Hematopoietic multipotent progenitor cell treated with erythropoietin and hydrocortisone succinate and interleukin-3 and kit ligand, for 8 days (in vitro differentiated cells): ENCODE data around the gene CAMTA1.
"Not testable (repeated sequence)": the region's sequence is repeated elsewhere in the genome, so short reads cannot be mapped to it uniquely, and the experiment has no call there.

ENCODE experiments used
- DNase-seq: peaks from one replicate; pipeline ENCODE4 v3.0.0-alpha.2; 2015

The CAMTA1 gene

DNA sequence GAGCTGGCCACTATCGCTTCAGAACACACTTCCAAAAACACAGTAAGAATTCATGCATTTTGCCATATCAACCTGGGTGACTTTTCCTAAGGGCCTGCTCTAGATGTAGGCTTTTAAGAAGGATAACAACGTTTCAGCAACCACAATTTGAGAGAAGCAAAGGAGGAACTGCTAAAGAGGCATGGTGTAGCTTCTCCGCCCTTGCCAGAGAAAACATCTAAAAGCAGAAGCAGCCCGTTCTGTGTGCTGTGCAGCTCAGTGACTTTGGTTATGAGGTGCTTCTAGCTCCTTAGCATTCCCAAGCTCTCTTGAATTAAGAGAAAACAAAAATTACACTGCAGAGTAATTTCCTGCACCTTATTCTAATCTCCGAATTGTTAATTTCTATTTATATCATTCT lies 1001.5 kb downstream of the CAMTA1 start:
- no peak for DNase-seq

DNA sequence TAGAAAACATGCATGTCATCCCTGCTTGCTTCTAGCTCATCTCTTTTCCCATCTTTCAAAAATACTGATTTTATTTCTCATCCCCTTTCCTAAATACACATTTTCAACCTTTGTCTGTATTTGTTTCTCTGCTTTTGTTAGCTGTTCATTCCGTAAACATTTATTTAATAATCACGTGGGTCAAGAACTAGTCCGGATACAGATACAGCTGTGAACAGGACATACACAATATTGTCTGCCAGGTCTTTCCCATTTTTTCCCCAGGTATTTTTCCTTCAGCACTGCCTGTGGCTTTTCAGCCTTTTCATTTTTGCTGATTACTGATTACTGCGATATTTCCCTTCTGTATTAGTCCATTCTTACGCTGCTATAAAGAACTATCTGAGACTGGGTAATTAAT lies 1004.6 kb downstream of the CAMTA1 start:
- no peak for DNase-seq

DNA sequence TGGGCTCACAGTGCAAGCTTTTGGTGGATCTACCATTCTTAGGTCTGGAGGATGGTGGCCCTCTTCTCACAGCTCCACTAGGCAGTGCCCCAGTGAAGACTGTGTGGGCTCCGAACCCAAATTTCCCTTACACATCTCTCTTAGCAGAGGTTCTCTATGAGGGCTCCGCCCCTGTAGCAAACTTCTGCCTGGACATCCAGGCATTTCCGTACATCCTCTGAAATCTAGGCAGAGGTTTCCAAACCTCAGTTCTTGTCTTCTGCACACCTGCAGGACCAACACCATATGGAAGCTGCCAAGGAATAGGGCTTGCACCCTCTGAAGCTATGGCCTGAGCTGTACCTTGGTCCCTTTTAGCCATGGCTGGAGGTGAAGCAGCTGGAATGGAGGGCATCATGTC lies 1005.8 kb downstream of the CAMTA1 start:
- not testable (repeated sequence) for DNase-seq

- no peak for DNase-seq
These were observed 1010.2 kb downstream of the CAMTA1 start for GRCh38 chr1:7795406-7795805.

DNA sequence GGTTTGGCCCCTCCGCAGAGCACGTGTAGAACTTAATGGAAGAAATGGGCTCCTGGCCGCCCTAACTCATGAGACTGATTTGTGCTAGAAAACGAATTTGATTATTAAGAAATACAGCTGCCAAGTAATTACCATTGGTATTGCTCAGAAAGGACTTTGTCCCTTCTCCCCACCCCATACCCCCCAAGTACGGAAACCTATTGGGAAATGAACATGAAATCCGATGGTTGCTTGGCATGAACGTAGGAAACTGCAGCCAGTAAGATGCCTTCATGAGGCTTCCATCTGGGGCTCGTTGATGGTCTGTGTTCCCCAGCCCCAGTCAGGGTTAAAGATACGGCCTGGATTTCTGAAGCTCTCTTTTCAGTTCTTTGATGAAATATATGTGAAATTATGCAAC lies 1020.2 kb downstream of the CAMTA1 start:
- no peak for DNase-seq

- DNase-seq: peak; percentile 57
These were observed 1023.1 kb downstream of the CAMTA1 start for GRCh38 chr1:7808253-7808844.

DNA sequence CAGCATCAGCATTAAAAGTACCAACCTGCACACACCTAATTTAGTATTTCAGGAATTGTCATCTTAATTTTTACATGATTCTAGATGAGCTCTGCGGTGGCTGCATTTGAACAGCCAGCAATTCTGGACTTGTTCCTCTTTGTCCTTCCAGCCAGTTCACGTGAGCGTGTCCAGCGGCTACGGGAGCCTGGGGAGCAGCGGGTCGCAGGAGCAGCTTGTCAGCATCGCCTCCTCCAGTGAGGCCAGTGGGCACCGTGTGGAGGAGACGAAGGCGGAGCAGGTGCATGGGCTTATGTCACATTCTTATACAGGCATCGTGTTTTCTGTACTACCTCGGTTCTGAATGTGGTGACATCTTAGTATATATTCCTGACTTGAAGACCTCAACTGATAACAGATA lies 1024.5 kb downstream of the CAMTA1 start:
- no peak for DNase-seq

GRCh38 chr1:7810395-7810794 lies 1025.1 kb downstream of the CAMTA1 start:
- DNase-seq: peak; percentile 17

DNA sequence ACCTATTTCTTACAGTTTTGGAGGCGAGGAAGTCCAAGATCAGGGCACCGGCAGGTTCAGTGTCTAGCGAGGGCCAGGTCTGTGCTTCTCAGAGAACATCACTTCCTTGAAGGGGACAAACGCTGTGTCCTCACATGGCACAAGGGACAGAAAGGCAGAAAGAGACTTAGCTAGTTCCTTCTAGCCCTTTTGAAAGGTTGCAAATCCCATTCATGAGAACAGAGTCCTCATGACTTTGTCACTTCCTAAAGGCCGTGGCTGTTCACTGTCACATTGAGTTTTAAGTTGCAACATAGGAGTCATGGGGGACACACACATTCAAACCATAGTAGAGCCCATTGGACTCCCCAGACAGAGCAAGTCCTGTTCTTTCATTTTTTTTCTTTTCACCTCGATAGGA lies 1026.2 kb downstream of the CAMTA1 start:
- no peak for DNase-seq

- no peak for DNase-seq
These were observed 1028.6 kb downstream of the CAMTA1 start for GRCh38 chr1:7813677-7814373.
